Neuronal stem cell (in vitro differentiated cells): ENCODE measurements around the gene SORBS2.

ENCODE experiments used
- DNase-seq: peaks from one replicate; pipeline ENCODE4 v3.0.0-alpha.2; 2013; ENCODE audit warnings: low spot score
- H2AFZ ChIP-seq: one replicate; pipeline ENCODE4 v1.6.1; 2013; ENCODE audit warnings: mild to moderate bottlenecking, low read length, inconsistent platforms
- H2AK5ac ChIP-seq: 2 replicates; pipeline ENCODE4 v1.6.1; 2013; ENCODE audit warnings: low read depth, mild to moderate bottlenecking, inconsistent platforms, low read length, moderate library complexity, mixed read lengths
- H2BK120ac ChIP-seq: 2 replicates; pipeline ENCODE4 v1.6.1; 2013; ENCODE audit warnings: low read depth, mild to moderate bottlenecking, inconsistent platforms, low read length, moderate library complexity, mixed read lengths
- H2BK12ac ChIP-seq: one replicate; pipeline ENCODE4 v1.6.1; 2013; ENCODE audit warnings: low read length, inconsistent platforms
- H2BK15ac ChIP-seq: 2 replicates; pipeline ENCODE4 v1.6.1; 2013; ENCODE audit warnings: mild to moderate bottlenecking, low read length, inconsistent platforms, mixed read lengths
- H2BK5ac ChIP-seq: one replicate; pipeline ENCODE4 v1.6.1; 2013; ENCODE audit warnings: inconsistent platforms, mild to moderate bottlenecking, low read length, moderate library complexity
- H3K14ac ChIP-seq: one replicate; pipeline ENCODE4 v1.6.1; 2013; ENCODE audit warnings: low read length, inconsistent platforms
- H3K18ac ChIP-seq: 2 replicates; pipeline ENCODE4 v1.6.1; 2013; ENCODE audit warnings: low read length, inconsistent platforms
- H3K23ac ChIP-seq: 2 replicates; pipeline ENCODE4 v1.6.1; 2013; ENCODE audit warnings: low read depth, mild to moderate bottlenecking, mixed read lengths, low read length, inconsistent platforms; ENCODE audit not compliant: poor library complexity
- H3K27ac ChIP-seq: replicated peaks from 3 replicates; pipeline ENCODE4 v1.5.1; 2013; ENCODE audit warnings: low read length, inconsistent platforms
- H3K27me3 ChIP-seq, 3 experiments: 2 replicates each; pipeline ENCODE4 v1.6.1; 2013; ENCODE audit warnings: low read length in 3 of 3, mild to moderate bottlenecking in 2 of 3, inconsistent platforms in 1 of 3, low read depth in 1 of 3, mixed read lengths in 1 of 3, moderate library complexity in 1 of 3; ENCODE audit not compliant: control insufficient read depth in 3 of 3, insufficient read depth in 3 of 3
- H3K36me3 ChIP-seq, 2 donors: replicated peaks in 1 of 2; 2 replicates each; pipeline ENCODE4 v1.6.1; 2013; ENCODE audit warnings: low read length in 2 of 2; ENCODE audit not compliant: control insufficient read depth in 2 of 2, insufficient read depth in 2 of 2
- H3K4ac ChIP-seq: 2 replicates; pipeline ENCODE4 v1.6.1; 2013; ENCODE audit warnings: inconsistent platforms, mild to moderate bottlenecking, low read length, moderate library complexity
- H3K4me1 ChIP-seq, 2 donors: 1 replicate in 1 of 2; 2 replicates in 1 of 2; pipeline ENCODE4 v1.6.1; 2013; ENCODE audit warnings: low read length in 2 of 2, low read depth in 1 of 2; ENCODE audit not compliant: control insufficient read depth in 2 of 2, insufficient read depth in 1 of 2
- H3K4me2 ChIP-seq: one replicate; pipeline ENCODE4 v1.6.1; 2013; ENCODE audit warnings: mild to moderate bottlenecking, low read length, inconsistent platforms; ENCODE audit not compliant: insufficient read depth, poor library complexity, severe bottlenecking
- H3K4me3 ChIP-seq, 2 donors: 2 replicates each; pipeline ENCODE4 v1.5.1; 2013; ENCODE audit warnings: low read length in 2 of 2, mild to moderate bottlenecking in 2 of 2, inconsistent platforms in 1 of 2, moderate library complexity in 1 of 2
- H3K79me1 ChIP-seq: one replicate; pipeline ENCODE4 v1.6.1; 2013; ENCODE audit warnings: low read depth, mild to moderate bottlenecking, inconsistent platforms, low read length, moderate library complexity
- H3K9ac ChIP-seq: one replicate; pipeline ENCODE4 v1.6.1; 2013; ENCODE audit warnings: mild to moderate bottlenecking, low read depth, low read length, inconsistent platforms; ENCODE audit not compliant: poor library complexity
- H3K9me3 ChIP-seq, 2 donors: replicated peaks in 1 of 2; 2 replicates each; pipeline versions ENCODE3 to v1.6.1; 2013; ENCODE audit warnings: low read length in 2 of 2, mild to moderate bottlenecking in 2 of 2, inconsistent platforms in 1 of 2, low read depth in 1 of 2, mixed read lengths in 1 of 2, moderate library complexity in 1 of 2; ENCODE audit not compliant: control insufficient read depth in 2 of 2, insufficient read depth in 1 of 2
- H4K8ac ChIP-seq: one replicate; pipeline ENCODE4 v1.6.1; 2013; ENCODE audit warnings: low read depth, mild to moderate bottlenecking, inconsistent platforms, low read length, moderate library complexity
- H4K91ac ChIP-seq: one replicate; pipeline ENCODE4 v1.6.1; 2013; ENCODE audit warnings: low read length, low read depth, mild to moderate bottlenecking, inconsistent platforms; ENCODE audit not compliant: poor library complexity
- WGBS, 2 donors: extraction: QIAGEN DNeasy Blood & Tissue Kit; methylation state at CpG; one replicate each; pipeline ENCODE4 v1.1.7; 2013; ENCODE audit warnings: missing lambda C conversion rate in 2 of 2, mixed read lengths in 1 of 2; ENCODE audit not compliant: insufficient read length in 2 of 2, insufficient replicate concordance in 1 of 2; ENCODE audit errors: extremely low coverage in 2 of 2; 5-methylcytosine and 5-hydroxymethylcytosine counted together

Gene SORBS2

DNA sequence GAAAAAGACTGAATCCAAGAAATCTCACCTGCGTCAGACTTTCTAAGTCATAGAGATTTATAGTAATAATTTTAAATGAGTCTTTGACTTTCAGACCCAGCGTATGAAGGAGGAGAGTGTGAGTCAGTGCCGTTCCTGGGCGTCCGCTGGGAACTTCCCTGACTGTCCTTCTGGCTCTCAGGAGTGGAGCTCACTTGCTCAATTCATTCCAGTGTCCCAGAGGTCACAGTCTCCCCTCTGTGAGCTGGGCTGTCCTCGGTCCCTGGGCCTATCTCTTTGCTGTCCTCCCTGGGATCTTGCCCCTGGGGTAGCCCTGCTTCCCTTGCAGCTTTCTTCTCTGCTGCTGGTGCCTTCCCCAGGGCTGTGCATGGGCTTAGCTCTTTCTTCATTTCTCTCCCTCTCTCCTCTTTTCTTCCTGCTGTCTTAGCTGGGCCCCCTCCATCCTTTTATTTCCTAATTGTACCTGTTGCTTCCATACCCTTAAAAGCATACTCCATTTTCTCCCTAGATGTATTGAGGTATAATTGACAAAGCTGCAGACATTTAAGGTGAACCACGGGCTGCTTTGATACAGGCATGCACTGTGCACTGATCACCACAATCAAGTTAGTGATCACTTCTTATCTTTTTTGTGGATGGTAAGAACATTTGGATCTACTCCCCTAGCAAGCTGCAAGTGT is 11.6 kb downstream of the SORBS2 start:
- Histone ChIP-seq H3K79me1 (no peaks in the 10 kb centered on the region), H2BK15ac (no peak overlapping the region), H2BK120ac (no peak overlapping the region), H3K4me1 (peaks cover 0 to 7% of the 10 kb centered on the region in 2 donors), H3K9ac (no peak overlapping the region), H2AFZ (no peak overlapping the region), H3K27me3 (no peaks in the 10 kb centered on the region), H3K4ac (no peak overlapping the region), H3K9me3 (peaks cover 0 to 19% of the 10 kb centered on the region in 2 donors), H3K4me3 (no peak overlapping the region), H3K27ac (no peak overlapping the region), H2AK5ac (no peak overlapping the region), H3K36me3 (peaks cover 2 to 20% of the 10 kb centered on the region in 2 donors), H3K18ac (peak overlapping the region; percentile 77), H3K14ac (no peak overlapping the region), H4K8ac (no peak overlapping the region), H2BK12ac (no peak overlapping the region), H3K23ac (no peak overlapping the region), H2BK5ac (no peak overlapping the region), H3K4me2 (no peak overlapping the region), H4K91ac (no peak overlapping the region)
- no peak for DNase-seq
- whole genome bisulfite sequencing, 2 donors = no CpG with 5 or more reads among the region's 7 CpGs

DNA sequence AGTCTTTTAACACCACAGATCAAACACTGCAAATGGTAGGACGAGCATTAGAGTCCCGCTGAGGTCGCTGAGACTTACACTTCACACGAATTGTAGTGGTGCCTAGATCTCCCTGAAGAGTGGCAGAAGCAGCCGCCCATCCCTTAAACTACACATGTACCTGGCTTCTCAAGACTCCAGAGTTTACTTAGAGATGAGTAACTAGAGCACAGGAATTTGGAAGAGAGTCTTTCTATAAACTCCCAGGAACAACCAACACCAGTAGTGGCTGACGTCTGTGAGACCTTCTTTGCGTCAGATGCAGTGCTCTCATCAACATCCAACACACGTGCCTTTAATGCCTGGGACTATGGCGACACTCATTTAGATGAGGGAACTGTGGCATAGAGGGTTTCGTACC is 12.6 kb downstream of the SORBS2 start:
- no peak overlapping the region for H2BK12ac ChIP-seq
- no peak for DNase-seq
- H2AFZ ChIP-seq = no peak overlapping the region
- H2BK15ac ChIP-seq = no peak overlapping the region
- H2BK120ac ChIP-seq = no peak overlapping the region
- H3K4me1 ChIP-seq = peaks cover 0 to 5% of the 10 kb centered on the region in 2 donors
- no peak overlapping the region for H3K4ac ChIP-seq
- no peak overlapping the region for H3K14ac ChIP-seq
- H3K4me3 ChIP-seq = no peak overlapping the region
- H4K8ac ChIP-seq = no peak overlapping the region
- no peak overlapping the region for H3K9ac ChIP-seq
- no peak overlapping the region for H4K91ac ChIP-seq
- WGBS, 2 donors = no CpG with 5 or more reads among the region's 10 CpGs
- no peak overlapping the region for H3K4me2 ChIP-seq
- no peaks in the 10 kb centered on the region for H3K27me3 ChIP-seq
- no peak overlapping the region for H3K18ac ChIP-seq
- H2BK5ac ChIP-seq = no peak overlapping the region
- H3K79me1 ChIP-seq = no peaks in the 10 kb centered on the region
- H2AK5ac ChIP-seq = no peak overlapping the region
- peaks cover 2 to 23% of the 10 kb centered on the region in 2 donors for H3K36me3 ChIP-seq
- no peak overlapping the region for H3K27ac ChIP-seq
- no peak overlapping the region for H3K23ac ChIP-seq
- peaks cover 0 to 17% of the 10 kb centered on the region in 2 donors for H3K9me3 ChIP-seq

DNA sequence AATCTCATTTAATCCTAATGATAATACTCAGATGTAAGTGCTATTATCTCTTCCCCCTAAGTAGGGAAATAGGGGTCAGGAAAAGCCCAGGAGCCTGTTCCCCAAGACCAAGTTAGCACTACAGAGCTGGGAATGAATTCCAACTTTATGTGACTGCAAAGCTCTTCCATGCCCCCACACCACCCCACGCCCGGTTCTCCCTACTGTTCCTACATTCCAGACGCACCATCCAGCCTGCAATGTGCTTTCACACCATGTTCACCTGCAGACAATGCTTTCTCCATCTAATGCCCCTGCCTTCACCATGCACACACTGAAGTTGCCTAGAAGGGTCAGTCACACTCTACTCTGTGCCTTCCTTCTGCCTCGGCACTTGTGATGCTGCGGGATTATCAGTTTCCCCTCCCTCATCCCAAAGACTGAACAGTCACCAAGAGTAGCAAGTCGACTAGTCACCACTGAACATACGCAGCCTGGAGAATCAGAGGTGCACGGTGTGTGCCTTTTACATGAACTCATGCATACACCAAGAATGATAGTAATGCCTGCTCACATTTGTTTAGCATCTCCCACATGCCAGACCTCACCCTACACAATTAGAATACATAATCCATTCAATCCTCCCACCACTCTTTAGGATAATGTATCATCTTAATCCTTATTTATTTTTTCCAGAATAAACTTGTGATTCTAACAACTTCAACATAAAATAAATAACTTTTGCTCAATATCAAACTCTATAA is 14.2 kb downstream of the SORBS2 start:
- Histone ChIP-seq H2BK15ac (no peak overlapping the region), H3K27me3 (no peaks in the 10 kb centered on the region), H3K9me3 (peaks cover 0 to 15% of the 10 kb centered on the region in 2 donors), H2AFZ (no peak overlapping the region), H3K9ac (peak overlapping the region; percentile 1), H4K91ac (no peak overlapping the region), H3K14ac (no peak overlapping the region), H3K4me1 (peaks cover 0 to 9% of the 10 kb centered on the region in 2 donors), H2AK5ac (no peak overlapping the region), H3K4ac (no peak overlapping the region), H3K23ac (no peak overlapping the region), H3K36me3 (peaks cover 0 to 20% of the 10 kb centered on the region in 2 donors), H2BK5ac (no peak overlapping the region), H4K8ac (no peak overlapping the region), H3K18ac (no peak overlapping the region), H2BK120ac (no peak overlapping the region), H3K27ac (no peak overlapping the region), H3K4me2 (no peak overlapping the region), H2BK12ac (no peak overlapping the region), H3K79me1 (no peaks in the 10 kb centered on the region), H3K4me3 (no peak overlapping the region)
- WGBS, 2 donors = no CpG with 5 or more reads among the region's 8 CpGs
- no peak for DNase-seq

DNA sequence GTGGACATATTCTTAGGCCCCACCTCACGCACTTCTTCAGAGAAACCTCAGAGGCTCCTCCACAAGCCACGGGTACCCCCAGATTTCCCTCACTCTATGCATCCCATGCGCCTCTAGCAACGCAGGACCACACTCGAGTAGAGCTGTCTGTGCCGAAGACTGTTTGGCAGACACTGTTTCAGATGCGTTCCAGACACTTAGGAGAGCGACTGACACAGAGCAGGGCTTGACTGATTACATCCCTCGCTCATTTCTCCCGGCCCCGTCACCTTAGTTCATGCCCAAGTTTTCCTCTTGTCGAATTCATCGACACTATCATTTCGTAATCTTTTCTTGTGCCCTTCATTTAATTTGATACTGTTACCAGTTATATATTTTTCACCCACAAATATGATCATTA is 15.0 kb downstream of the SORBS2 start:
- Histone ChIP-seq H3K9me3 (peaks cover 0 to 12% of the 10 kb centered on the region in 2 donors), H3K36me3 (peaks cover 0 to 20% of the 10 kb centered on the region in 2 donors), H3K14ac (no peak overlapping the region), H4K8ac (no peak overlapping the region), H2BK120ac (no peak overlapping the region), H3K18ac (peak overlapping the region; percentile 69), H3K4me3 (no peak overlapping the region), H3K4me1 (peaks cover 3 to 9% of the 10 kb centered on the region in 2 donors), H2BK5ac (no peak overlapping the region), H2AFZ (no peak overlapping the region), H2BK12ac (no peak overlapping the region), H2AK5ac (no peak overlapping the region), H3K79me1 (no peaks in the 10 kb centered on the region), H3K27ac (no peak overlapping the region), H3K27me3 (no peaks in the 10 kb centered on the region), H3K4me2 (no peak overlapping the region), H3K9ac (no peak overlapping the region), H3K4ac (no peak overlapping the region), H4K91ac (no peak overlapping the region), H2BK15ac (no peak overlapping the region), H3K23ac (peak overlapping the region; percentile 16)
- no peak for DNase-seq
- no CpG with 5 or more reads among the region's 14 CpGs for WGBS, 2 donors
